CD4-positive, alpha-beta T cell treated with Interleukin-1 beta for 1 hour (primary cell): Measurements from ENCODE around the gene ORAI3.

Experiments
- DNase-seq, 2 donors: peaks; one replicate each; pipeline ENCODE4 v3.0.0-alpha.2; 2020 to 2022

The ORAI3 gene

DNA sequence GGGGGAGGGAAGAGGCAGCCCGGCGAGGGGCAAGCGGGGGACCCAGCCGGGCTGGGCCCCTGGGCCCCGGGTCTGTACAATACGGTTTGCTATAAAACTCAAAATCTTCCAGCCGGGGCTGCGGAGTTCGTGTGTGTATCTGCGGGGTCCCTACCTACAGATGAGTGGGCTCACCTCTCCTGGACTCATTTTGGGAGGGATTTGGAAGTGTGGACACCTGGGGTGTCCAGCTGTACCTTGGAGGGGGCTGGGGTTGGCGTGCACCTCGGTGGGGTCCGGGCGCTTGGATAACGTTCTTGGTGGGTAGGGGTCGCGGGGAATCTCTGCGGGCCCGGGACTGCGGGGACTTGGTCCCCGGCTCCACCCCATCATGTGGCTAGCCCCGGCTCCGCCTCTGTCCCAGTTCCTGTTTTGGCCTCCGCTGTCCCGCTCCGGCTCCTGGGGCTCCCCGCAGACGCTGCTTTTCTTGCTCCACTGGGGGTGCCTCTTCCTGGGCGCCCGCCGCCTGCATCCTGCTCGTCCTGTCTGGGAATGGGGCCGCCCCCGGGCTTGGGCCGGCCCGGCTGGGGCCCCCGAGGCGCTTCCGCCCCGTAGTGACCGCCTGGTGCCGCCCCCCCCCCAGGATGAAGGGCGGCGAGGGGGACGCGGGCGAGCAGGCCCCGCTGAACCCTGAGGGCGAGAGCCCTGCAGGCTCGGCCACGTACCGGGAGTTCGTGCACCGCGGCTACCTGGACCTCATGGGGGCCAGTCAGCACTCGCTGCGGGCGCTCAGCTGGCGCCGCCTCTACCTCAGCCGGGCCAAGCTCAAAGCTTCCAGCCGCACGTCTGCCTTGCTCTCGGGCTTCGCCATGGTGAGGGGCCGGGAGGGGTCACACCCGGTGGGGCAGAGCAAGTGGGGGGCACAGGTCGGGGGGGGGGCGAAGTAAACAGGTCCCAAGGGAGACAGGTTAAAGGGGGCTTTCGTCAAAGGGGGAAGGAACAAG lies at the start of gene ORAI3:
Gene ORAI3 (plus strand): TSS at position 402 of the 983 bp plus-strand sequence. CDS start 222 bp downstream, at position 624.
- DNase-seq = peak; percentile 40 to 70

DNA sequence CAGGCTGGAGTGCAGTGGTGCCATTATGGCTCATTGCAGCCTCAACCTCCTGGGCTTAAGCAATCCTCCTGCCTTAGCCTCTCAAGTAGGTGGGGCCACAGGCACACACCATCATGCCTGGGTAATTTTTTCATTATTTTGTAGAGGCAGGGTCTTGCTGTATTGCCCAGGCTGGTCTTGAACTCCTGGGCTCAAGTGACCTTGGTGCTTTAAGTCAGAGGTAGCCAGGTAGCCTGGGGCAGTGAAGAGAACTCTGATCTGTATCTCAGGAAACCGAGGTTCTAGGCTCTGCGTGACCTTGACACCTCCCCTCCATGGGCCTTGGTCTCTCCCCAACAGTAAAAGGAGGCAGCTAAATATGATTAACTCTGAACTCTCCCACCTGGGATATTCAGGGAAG lies 49.1 kb upstream of the ORAI3 start:
- DNase-seq = no peak

DNA sequence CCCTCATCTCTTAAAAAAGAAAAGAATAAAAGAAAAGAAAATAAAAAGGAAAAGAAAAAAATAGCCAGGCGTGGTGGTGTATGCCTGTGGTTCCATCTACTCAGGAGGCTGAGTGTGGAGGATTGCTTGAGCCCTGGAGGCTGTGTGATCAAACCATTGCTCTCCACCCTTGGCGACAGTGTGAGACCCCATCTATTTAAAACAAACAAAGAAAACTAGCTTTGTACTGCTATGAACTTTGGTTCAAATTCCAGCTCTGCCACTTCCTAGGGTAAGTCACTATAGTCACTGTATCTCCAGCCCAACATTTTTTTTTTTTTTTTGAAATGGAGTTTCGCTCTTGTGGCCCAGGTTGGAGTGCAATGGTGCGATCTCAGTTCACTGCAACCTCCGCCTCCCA lies 48.3 kb upstream of the ORAI3 start:
- no peak for DNase-seq

DNA sequence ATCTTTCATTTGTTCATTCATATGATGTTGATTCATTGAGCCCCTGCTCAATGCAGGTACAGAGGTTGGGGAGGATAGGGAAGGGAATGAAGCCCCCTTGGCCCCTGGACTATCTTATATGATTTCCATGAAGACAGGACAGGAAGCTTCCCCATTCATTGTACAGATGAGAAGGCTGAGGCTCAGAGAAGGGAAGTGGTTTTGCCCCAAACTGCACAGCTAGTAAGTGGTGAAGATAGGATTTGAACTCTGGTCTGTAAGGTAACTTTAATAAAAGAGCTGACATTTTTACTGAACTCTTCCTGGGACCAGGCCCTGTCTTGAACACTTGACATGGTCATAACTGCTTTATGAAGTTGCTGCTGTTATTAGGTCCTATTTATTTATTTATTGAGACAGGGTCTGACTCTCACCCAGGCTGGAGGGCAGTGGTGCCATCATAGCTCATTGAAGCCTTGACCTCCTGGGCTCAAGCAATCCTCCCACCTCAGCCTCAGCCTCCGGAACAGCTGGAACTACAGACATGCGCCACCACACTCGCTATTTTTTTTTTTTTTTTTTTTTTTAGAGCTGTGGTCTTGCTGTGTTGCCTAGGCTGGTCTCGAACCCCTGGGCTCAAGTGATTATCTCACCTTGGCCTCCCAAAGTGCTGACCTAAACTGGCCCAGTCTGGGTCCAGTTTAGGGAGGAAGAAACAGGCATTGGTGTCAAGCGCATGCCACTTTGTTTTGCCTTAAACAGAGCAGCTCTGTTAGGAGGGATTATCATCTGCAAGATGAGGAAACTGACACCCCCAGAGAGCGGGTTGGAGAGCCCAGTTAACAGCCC lies 47.5 kb upstream of the ORAI3 start:
- no peak for DNase-seq

DNA sequence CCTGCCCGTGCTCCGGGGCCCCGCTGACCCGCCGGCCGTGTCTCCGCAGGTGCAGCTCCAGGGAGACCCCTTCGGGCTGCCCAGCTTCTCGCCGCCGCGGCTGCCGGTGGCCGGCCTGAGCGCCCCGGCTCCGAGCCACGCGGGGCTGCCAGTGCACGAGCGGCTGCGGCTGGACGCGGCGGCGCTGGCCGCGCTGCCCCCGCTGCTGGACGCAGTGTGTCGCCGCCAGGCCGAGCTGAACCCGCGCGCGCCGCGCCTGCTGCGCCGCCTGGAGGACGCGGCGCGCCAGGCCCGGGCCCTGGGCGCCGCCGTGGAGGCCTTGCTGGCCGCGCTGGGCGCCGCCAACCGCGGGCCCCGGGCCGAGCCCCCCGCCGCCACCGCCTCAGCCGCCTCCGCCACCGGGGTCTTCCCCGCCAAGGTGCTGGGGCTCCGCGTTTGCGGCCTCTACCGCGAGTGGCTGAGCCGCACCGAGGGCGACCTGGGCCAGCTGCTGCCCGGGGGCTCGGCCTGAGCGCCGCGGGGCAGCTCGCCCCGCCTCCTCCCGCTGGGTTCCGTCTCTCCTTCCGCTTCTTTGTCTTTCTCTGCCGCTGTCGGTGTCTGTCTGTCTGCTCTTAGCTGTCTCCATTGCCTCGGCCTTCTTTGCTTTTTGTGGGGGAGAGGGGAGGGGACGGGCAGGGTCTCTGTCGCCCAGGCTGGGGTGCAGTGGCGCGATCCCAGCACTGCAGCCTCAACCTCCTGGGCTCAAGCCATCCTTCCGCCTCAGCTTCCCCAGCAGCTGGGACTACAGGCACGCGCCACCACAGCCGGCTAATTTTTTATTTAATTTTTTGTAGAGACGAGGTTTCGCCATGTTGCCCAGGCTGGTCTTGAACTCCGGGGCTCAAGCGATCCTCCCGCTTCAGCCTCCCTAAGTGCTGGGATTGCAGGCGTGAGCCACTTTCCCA lies 46.6 kb upstream of the ORAI3 start:
- DNase-seq = peak; percentile 53 to 58

DNA sequence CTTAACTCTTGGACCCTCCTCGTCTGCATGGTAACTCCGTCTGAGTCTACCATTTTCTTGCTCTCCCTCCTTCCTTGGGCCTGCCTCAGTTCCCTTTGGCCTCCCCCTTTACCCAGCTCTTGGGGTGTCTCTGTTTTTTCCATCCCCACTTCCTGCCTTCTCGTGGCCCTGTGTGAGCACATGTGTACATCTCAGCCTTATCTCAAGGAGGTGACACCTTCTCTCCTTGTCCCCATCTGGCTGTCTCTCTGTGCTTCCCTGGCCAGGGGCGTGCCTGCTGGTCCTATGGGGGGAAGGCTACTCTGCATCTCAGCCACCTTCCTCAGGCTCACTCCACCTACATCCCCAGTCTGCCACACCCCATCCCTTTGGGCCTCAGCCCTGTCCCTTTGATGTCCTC lies 45.9 kb upstream of the ORAI3 start:
- DNase-seq = no peak

DNA sequence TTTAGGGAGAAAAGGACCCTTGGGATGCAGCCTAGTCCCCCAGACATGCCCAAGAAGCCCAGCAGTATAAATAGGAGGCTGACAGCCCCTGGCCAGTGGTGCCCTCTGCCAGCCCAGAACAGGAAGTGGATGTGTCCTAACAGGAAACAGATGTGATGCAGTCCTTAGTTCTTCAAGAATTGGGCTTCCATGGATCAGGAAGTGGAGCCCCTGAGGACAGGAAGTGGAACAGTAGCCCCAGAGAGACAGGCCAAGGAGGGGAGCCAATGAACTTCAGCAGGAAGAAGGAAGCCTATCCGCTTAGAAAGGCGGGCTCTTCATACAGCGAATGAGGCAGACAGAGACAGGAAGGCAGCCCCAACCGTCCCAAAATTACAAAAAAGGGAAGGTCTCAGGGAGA lies 45.3 kb upstream of the ORAI3 start:
- peak in 1 of 2 donors; percentile 51 for DNase-seq

DNA sequence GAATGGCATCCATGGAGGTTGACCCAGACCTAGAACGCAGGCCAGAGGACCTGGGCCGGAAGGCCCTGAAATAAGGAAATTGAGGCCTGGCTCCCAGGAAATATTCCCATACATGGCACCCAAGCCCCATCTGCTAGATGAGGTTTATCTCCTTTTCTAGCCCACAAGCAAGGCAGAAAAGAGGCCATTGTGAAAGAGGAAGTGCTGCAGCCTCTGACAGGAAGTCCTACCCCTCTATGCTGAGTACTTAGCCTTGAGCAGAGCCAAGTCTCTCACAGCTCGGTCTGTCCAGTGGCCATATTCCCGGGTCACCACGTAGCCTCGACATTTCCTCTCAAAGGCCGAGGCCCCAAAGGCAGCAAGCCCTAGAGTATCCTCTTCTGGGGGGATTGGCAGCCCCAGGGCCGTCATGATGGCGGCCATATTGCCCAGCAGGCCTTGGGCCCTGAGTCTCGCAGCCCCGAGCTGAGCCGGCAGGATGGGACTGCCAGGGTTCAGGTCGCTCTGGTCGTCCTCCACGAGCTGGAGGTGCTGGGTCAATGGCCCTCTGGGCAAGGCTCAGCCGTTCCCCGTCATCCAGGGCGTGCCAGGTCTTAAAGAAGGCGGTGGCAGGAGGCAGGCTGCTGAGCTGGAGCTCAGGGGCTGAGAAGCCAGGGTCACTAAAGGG lies 44.6 kb upstream of the ORAI3 start:
- DNase-seq = peak in 1 of 2 donors; percentile 14

DNA sequence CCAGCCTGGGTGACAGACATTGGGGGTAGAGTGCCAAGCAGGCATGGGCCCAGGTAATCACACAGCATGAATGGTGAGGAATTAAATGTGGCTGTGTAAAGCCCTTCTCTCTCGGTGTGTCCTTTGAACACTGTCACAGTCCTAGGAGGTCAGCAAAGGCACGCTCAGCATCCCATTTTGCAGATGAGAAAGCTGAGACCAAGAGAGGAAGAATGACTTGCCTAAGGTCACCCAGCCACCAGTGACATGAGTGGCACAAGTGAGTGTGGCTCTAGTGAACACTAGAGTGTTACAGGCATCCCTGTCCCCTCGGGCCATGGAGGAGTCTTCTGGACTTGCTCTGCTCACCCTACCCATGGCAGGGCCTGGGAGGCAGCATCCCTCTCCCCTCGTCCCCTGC lies 41.8 kb upstream of the ORAI3 start:
- DNase-seq = no peak

DNA sequence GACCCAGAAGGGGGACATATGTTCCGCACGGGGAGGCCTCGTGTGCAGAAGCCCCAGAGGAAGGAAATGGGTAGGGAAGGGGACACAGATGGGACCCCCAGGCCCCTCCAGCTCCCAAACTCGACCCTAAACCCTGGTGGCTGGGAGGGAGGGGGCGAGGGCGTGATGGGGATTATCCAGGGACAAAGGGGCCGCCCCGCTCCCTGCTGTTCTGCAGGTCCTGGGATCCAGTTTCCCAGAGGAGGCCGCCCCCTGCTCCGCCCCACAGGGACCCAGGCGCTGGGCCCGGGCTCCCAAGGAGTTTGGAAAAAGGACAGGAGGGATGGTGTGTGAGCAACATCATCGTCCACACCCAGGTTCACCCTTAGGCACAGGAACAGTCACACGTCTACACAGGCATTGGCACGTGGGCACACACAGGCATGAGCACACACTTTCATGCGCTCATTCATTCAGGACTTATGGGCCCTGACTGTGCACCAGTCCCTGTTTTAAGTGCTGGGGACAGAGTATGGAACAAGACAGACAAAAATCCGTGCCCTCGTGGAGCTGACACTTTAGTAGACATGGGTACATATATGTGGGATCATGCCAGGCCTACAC lies 38.3 kb upstream of the ORAI3 start:
- DNase-seq = no peak

DNA sequence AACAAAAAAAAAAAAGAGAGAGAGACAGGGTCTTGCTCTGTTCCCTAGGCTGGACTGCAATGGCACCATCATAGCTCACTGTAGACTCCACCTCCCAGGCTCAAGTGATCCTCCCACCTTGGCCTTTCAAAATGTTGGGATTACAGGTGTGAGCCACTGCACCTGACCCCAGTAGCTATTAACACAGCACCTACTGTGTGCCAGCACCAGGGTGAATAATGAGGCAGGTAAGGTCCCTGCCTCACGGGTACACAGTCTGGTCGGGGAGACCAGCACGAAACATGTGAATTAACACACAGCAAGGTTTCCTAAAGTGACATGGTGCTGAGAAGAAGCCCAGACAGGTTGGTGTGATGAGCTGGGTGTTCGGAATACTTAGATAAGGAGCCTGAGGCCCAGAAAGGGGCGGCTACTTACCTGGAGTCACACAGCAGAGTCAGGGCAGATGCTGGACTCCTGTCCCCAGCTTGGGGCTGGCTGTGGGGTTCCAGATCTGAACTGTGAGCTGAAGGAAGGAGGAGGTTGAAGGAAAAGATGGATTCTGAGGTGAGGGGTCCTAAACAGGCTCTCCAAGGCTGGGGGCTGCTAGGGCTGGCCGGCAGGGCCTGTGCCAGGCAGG lies 36.0 kb upstream of the ORAI3 start:
- no peak for DNase-seq

DNA sequence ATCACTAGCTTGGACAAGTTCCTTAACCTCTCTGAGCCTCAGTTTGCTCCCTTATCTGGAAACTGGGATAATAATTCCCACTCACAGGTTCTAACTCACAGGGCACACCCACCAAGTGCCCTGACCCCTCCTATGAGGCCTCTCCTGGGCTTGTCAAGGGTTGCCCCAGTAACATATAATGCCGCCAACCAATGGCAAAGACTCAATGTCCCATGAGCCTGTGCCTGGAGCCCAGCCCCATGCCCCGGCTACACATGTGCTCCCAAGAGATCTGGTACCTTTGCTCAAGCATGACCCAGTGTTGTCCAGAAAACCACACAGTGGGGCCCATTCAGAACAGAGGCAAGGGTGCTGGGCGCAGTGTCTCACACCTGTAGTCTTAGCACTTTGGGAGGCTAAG lies 34.0 kb upstream of the ORAI3 start:
- no peak for DNase-seq

DNA sequence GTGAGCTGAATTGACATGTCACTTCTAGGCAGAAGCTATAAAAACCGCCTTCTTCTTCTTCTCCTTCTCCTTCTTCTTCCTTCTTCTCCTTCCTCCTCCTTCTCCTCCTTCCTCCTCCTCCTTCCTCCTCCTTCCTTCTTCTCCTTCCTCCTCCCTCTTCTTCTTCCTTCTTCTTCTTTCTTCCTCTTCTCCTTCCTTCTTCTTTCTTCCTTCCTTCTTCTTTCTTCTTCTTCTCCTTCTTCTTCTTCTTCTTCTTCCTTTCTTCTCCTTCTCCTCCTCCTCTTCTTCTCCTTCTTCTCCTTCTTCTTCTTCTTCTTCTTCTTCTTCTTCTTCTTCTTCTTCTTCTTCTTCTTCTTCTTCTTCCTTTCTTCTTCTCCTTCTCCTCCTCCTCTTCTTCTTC lies 30.3 kb upstream of the ORAI3 start:
- DNase-seq = no peak

DNA sequence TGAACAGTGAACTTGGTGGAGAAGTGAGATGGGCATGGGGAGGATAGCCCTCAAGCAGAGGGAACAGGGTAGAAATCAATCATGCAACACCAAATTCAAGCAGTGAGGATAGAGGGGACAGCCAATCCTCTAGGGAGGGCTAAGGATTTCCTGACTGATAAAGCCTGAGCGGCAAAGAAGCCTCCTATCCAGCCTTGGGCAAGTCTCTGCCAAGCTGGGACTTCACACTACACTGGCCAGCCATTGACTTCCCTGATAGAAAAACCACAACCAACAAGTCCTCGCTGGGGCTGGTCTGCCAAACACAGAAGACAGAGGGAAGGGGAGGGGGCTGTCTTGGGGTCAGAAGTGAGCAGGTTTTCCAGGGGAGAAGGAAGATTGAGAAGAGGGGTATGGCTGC lies 28.0 kb upstream of the ORAI3 start:
- no peak for DNase-seq

DNA sequence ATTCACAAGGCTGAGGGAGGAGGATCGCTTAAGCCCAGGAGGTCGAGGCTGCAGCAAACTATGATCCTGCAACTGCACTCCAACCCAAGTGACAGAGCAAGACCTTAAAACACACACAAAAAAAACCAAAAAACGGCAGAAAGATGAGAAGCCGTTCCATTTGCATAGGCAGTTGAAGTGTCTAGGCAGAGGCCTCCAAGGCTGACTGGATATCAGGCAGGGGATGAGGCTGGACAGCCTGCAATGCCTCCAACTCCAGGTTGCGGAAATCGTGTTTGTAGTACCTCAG lies 27.5 kb upstream of the ORAI3 start:
- DNase-seq = no peak

DNA sequence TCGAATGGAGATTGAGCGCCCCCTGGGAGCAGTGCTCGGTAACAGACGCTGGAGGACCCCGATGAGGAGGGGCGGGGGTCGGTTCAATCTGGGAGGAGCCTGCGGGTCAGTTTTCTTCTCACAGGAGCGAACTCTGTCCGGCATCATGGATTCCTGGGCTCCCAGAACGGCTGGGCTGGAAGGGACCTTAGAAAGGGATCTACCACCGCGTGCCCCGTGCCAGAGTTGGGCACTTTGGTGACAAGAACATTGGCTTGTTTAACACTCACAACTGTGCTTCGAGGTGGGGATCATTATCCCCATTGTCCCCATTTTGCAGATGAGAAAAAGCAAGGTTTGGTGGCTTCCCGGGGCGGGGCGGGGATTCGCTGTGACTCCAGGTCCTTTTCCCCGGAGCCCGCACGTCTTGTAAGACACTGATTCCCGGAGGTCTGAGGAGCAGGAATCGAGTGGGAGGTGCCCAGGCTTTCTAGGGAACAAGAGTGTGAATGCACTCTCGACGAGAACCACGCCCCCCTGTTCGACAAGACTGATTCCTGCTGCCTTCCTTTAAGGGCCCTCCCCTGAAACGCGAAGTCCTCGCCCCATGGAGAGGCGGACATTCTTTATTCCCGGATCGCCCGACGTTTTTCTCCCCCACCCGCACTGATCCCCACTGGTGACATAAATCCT lies 27.0 kb upstream of the ORAI3 start:
- peak; percentile 86 to 90 for DNase-seq

DNA sequence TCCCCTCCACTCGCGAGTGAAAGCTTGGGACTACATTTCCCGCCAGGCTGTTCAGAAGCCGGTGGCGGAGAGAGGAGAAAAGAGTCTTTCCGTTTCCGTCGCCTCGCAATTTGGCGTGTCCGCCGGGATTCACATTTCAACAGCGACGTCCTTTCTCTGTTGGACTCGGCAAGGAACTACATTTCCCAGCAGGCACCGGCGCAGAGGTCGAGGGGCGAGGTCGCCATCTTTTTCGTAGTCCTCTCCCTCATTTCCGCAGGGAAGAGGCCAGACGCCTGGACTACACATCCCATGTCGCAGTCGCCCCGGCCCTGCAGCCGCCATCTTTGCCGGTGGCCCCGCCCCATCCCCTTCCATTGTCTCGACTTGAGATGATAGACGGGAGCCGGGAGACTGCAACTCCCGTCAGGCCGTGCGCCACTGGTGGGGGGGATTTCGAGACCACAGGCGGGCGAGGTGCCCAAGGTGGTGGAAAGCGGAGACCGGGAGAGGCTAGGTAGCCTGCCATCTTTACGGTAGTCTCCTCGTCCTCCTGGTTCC lies 26.4 kb upstream of the ORAI3 start:
- DNase-seq = peak; percentile 100

DNA sequence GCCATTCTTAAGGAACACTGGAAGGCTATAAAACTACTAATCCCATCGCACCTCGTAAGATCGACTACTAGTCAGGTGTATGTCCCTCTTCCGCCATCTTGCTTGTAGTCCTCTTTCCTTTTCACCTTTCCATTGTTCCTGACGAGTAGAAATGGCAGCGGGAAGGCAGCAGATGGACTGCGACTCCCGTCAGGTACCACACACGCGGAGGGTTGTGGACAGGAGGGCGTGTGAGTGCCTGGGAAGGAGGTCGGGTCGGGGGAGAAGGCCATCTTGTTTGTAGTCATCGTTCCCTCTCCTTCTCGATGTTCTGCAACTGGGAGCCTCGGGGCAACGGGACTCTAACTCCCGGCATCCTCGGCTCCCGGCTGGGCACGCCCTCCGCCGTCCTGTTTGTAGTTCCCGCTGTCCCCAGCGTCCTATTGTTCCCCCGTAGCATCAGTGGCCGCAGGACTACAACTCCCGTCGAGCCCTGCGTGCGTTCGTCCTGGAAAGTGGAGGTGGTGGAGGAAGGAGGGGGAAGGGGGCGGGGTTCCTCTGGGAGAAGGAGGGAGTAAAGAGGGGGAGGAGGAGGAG lies 25.8 kb upstream of the ORAI3 start:
- DNase-seq = peak; percentile 97 to 98

DNA sequence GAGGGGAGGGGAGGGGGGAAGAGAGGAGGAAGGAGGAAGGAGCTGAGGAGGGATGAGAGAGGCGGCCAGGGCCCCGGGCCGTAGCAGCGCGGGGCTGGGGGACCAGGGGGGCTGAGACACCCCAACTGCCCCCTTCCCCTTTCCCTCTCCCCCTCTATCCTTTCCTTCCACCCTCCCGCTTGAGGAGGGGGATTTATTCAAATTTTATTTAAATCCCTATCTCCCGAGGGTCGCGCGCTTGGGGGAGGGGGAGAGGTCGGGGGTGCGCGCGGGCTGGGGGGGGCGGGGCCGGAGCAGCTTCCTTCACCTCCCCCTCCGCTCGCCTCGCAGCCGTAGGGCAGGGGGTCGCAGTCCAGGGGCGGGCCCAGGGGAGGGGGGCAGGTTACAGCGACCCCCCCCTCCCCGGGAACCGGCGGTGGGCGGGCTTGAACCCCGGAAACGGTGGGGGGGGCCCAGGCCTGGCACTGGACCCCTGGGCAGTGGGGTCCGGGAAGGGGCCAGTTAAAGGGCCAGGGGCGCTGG lies 25.3 kb upstream of the ORAI3 start, which contains the start of gene FBXL19:
Gene FBXL19 (plus strand): TSS at position 19 of the 522 bp plus-strand sequence. CDS start 2,183 bp downstream, outside the sequence.
- no peak for DNase-seq
